HL-60 (cell line): Measurements from ENCODE around the gene APOH.
"Not testable (repeated sequence)": the region's sequence is repeated elsewhere in the genome, so short reads cannot be mapped to it uniquely, and the experiment has no call there.

Experiments
- CTCF ChIP-seq: IDR thresholded peaks from one replicate; pipeline ENCODE4 v1.5.1; 2011; ENCODE audit warnings: low read length, control low read depth, inconsistent platforms; ENCODE audit not compliant: insufficient read depth
- GABPA ChIP-seq: IDR thresholded peaks from 2 replicates; pipeline ENCODE4 v1.6.1; 2012; ENCODE audit warnings: low read depth
- POLR2AphosphoS5 ChIP-seq: IDR thresholded peaks from 2 replicates; pipeline ENCODE4 v1.6.1; 2012; ENCODE audit warnings: low read depth
- TF ChIP-seq, protein P1 (sequence below): IDR thresholded peaks from 2 replicates; pipeline ENCODE4 v1.6.1; 2012; ENCODE audit warnings: low read depth; ENCODE audit not compliant: insufficient replicate concordance

GRCh38 chr17:66253458-66253857 lies 24.2 kb upstream of the APOH start:
- TF ChIP-seq CTCF, POLR2AphosphoS5, GABPA: not testable (repeated sequence)
- TF ChIP-seq, protein P1, sequence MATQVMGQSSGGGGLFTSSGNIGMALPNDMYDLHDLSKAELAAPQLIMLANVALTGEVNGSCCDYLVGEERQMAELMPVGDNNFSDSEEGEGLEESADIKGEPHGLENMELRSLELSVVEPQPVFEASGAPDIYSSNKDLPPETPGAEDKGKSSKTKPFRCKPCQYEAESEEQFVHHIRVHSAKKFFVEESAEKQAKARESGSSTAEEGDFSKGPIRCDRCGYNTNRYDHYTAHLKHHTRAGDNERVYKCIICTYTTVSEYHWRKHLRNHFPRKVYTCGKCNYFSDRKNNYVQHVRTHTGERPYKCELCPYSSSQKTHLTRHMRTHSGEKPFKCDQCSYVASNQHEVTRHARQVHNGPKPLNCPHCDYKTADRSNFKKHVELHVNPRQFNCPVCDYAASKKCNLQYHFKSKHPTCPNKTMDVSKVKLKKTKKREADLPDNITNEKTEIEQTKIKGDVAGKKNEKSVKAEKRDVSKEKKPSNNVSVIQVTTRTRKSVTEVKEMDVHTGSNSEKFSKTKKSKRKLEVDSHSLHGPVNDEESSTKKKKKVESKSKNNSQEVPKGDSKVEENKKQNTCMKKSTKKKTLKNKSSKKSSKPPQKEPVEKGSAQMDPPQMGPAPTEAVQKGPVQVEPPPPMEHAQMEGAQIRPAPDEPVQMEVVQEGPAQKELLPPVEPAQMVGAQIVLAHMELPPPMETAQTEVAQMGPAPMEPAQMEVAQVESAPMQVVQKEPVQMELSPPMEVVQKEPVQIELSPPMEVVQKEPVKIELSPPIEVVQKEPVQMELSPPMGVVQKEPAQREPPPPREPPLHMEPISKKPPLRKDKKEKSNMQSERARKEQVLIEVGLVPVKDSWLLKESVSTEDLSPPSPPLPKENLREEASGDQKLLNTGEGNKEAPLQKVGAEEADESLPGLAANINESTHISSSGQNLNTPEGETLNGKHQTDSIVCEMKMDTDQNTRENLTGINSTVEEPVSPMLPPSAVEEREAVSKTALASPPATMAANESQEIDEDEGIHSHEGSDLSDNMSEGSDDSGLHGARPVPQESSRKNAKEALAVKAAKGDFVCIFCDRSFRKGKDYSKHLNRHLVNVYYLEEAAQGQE: not testable (repeated sequence)
